ENCODE results near the gene FKBP15.

GRCh38 chr9:113205861-113206260, 15.2 kb downstream of the FKBP15 start:
- TF ChIP-seq CTCF (IDR thresholded peaks at IDR 0.05; ENCODE audit: control extremely low read depth in 1 of 3, insufficient read depth in 1 of 3, low read depth in 1 of 3, low read length in 3 of 3) (no peak), EZH2 (IDR thresholded peaks at IDR 0.05; ENCODE audit: low read depth, low read length, severe bottlenecking) (no peak), POLR2A (IDR thresholded peaks at IDR 0.05; ENCODE audit: control extremely low read depth in 1 of 2, low read depth in 2 of 2, low read length in 2 of 2) (no peak), TBP (IDR thresholded peaks at IDR 0.05; ENCODE audit: low read depth, low read length) (no peak), MAX (IDR thresholded peaks at IDR 0.05) (no peak), ASH2L (IDR thresholded peaks at IDR 0.05; ENCODE audit: low read length) (no peak)

Data from H1 (cell line).